PC-9 (cell line): Measurements from ENCODE around the gene YPEL3. TPM values are rescaled to one million over a fixed set of nuclear protein-coding genes. Genes with fewer than 3 reads are reported as not detected.
A peak's percentile ranks its signal among the peaks of the same experiment; 100 is the strongest.

Experiments
- BruUV-seq: library from RNA; stranded (reverse); fragments of 400-500 nt; replicated peaks from 2 replicates; lab custom pipeline; 2021; lab: Mats Ljungman, UMichigan
- CTCF ChIA-PET: fragments of 300-600 bp; sonication (Branson Sonifier 250); formaldehyde crosslinking; loops from one replicate; lab custom pipeline; 2022; ENCODE audit warnings: antibody characterized with exemption; lab: Charles Lee
- POLR2A ChIA-PET: fragments of 300-600 bp; sonication (Branson Sonifier 250); formaldehyde crosslinking; loops from one replicate; lab custom pipeline; 2022; ENCODE audit warnings: antibody characterized with exemption; ENCODE audit not compliant: unreplicated experiment; lab: Charles Lee
- DNase-seq, 2 experiments: peaks; one replicate each; pipeline versions ENCODE4 v3.0.0 to v3.0.0-alpha.2; 2015 to 2022; ENCODE audit warnings: mixed read lengths in 1 of 2
- H2AFZ ChIP-seq: fragments of 200-600 bp; sonication (generic); 2 replicates; pipeline ENCODE4 v1.8.1; 2017; ENCODE audit warnings: antibody characterized with exemption
- H3F3A ChIP-seq: fragments of 200-600 bp; sonication (generic); 2 replicates; pipeline ENCODE4 v1.8.1; 2017; ENCODE audit warnings: antibody characterized with exemption, mild to moderate bottlenecking, low read depth; ENCODE audit not compliant: insufficient read depth
- H3K27ac ChIP-seq: fragments of 200-600 bp; sonication (generic); 2 replicates; pipeline ENCODE4 v1.6.1; 2016; ENCODE audit warnings: mixed run types
- H3K27me3 ChIP-seq: fragments of 200-600 bp; sonication (generic); 2 replicates; pipeline ENCODE4 v1.6.1; 2016; ENCODE audit warnings: low read depth, mixed run types; ENCODE audit not compliant: insufficient read depth
- H3K36me3 ChIP-seq: fragments of 200-600 bp; sonication (generic); 2 replicates; pipeline ENCODE4 v1.6.1; 2016; ENCODE audit warnings: low read depth, mixed run types
- H3K4me1 ChIP-seq: fragments of 200-600 bp; sonication (generic); replicated peaks from 2 replicates; pipeline ENCODE4 v1.6.1; 2016; ENCODE audit warnings: mixed run types; ENCODE audit not compliant: insufficient read depth
- H3K4me2 ChIP-seq: fragments of 200-600 bp; sonication (generic); 2 replicates; pipeline ENCODE4 v1.6.1; 2017; ENCODE audit warnings: mixed run types
- H3K4me3 ChIP-seq: fragments of 200-600 bp; sonication (generic); 2 replicates; pipeline ENCODE4 v1.6.1; 2016; ENCODE audit warnings: mixed run types
- H3K79me2 ChIP-seq: fragments of 200-600 bp; sonication (generic); 2 replicates; pipeline ENCODE4 v1.6.1; 2017; ENCODE audit warnings: low read depth, mixed run types
- H3K9me2 ChIP-seq: fragments of 200-600 bp; sonication (generic); 2 replicates; pipeline ENCODE4 v1.8.1; 2017; ENCODE audit warnings: mild to moderate bottlenecking; ENCODE audit not compliant: insufficient read depth
- H3K9me3 ChIP-seq: fragments of 200-600 bp; sonication (generic); 2 replicates; pipeline ENCODE4 v1.8.1; 2016; ENCODE audit warnings: low read depth; ENCODE audit not compliant: insufficient read depth
- H4K20me1 ChIP-seq: fragments of 200-600 bp; sonication (generic); 2 replicates; pipeline ENCODE4 v1.8.1; 2017; ENCODE audit not compliant: insufficient read depth
- EZH2 ChIP-seq: fragments of 200-600 bp; sonication (generic); IDR thresholded peaks from 2 replicates; pipeline ENCODE4 v1.8.0; 2017; ENCODE audit warnings: antibody characterized with exemption, low read depth
- intact Hi-C: fragments of 100-400 bp; cut with micrococcal nuclease; formaldehyde crosslinking; loops from one replicate; pipeline ENCODE4 v1.10.0; 2022; ENCODE audit not compliant: unreplicated experiment
- total RNA-seq: library from RNA; stranded (reverse); gene quantifications from 2 replicates; pipeline ENCODE4 v1.2.3, GENCODE V29; 2021
- TF ChIP-seq, protein P1 (sequence below): fragments of 200-600 bp; sonication (generic); conservative IDR thresholded peaks from 2 replicates; pipeline ENCODE4 v1.6.1; 2017; ENCODE audit warnings: mixed run types, antibody characterized with exemption, mild to moderate bottlenecking, moderate library complexity

YPEL3 gene
- total RNA-seq, 1 experiment from 2014 or later, result 129 TPM

DNA sequence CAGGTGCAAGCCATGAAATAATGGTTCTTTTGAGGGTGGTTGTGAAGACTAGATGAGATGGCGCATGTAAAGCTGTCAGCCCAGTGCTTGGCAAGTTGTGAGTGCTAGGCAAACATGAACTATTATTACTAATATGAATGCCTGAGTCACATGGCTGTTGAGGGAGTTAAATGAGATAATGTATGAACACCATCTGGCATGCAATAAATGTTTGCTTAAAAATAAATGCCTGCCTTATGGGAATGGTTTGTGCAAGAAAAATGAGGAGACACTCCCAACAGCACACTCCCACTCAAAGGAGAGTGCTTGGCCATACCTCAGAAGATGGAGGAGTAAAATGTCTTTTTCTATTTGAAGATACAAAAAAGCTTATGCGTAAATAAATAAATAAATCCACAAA lies 23.4 kb upstream of the YPEL3 start:
- no peaks in the 10 kb centered on the region for H3K27me3 ChIP-seq
- BruUV-seq, result no TSS peak
- TF ChIP-seq EZH2, result no peak
- TF ChIP-seq, protein P1, sequence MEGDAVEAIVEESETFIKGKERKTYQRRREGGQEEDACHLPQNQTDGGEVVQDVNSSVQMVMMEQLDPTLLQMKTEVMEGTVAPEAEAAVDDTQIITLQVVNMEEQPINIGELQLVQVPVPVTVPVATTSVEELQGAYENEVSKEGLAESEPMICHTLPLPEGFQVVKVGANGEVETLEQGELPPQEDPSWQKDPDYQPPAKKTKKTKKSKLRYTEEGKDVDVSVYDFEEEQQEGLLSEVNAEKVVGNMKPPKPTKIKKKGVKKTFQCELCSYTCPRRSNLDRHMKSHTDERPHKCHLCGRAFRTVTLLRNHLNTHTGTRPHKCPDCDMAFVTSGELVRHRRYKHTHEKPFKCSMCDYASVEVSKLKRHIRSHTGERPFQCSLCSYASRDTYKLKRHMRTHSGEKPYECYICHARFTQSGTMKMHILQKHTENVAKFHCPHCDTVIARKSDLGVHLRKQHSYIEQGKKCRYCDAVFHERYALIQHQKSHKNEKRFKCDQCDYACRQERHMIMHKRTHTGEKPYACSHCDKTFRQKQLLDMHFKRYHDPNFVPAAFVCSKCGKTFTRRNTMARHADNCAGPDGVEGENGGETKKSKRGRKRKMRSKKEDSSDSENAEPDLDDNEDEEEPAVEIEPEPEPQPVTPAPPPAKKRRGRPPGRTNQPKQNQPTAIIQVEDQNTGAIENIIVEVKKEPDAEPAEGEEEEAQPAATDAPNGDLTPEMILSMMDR, result no peak
- H3K79me2 ChIP-seq, result no peaks in the 10 kb centered on the region
- no peaks in the 10 kb centered on the region for H3K9me2 ChIP-seq
- POLR2A ChIA-PET, result no interaction called here
- H3K9me3 ChIP-seq, result no peaks in the 10 kb centered on the region
- DNase-seq, result no peak
- peaks cover 39% of the 10 kb centered on the region for H3F3A ChIP-seq
- CTCF ChIA-PET, result no interaction called here
- H2AFZ ChIP-seq, result no peak overlapping the region
- peaks cover 43% of the 10 kb centered on the region for H3K4me1 ChIP-seq
- H3K36me3 ChIP-seq, result no peaks in the 10 kb centered on the region
- intact Hi-C loops, result no loop called here
- no peak overlapping the region for H3K4me2 ChIP-seq
- H3K27ac ChIP-seq, result no peak overlapping the region
- H4K20me1 ChIP-seq, result peaks cover 3% of the 10 kb centered on the region; the same call in 1 of the 2 replicates
- H3K4me3 ChIP-seq, result no peak overlapping the region

DNA sequence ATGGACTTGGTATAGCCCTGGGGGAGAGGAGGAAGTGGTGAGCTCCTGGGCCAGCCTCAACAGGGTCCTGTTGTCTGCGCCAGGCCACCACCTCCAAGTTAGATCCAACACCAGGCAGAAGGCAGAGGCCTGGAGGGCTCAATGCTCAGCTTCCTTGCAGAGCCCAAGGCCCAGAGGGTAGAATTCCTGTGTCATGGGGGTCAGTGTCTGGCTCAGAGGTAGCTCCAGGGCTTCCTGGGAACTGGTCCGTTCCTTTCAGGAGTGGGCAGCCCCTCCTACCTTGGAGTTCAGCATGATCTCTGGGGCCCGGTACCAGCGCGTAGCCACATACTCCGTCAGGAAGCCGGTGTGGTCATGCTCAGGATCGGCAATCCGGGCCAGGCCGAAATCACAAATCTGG lies 21.8 kb upstream of the YPEL3 start:
- BruUV-seq, result no TSS peak
- H3K4me1 ChIP-seq, result peaks cover 48% of the 10 kb centered on the region
- H3K27me3 ChIP-seq, result no peaks in the 10 kb centered on the region
- ChIA-PET POLR2A (interaction anchor here (0.5 kb wide), 1 partner anchor 21 kb away, joined by 3 read pairs; no protein-coding TSS in a partner anchor), CTCF (no interaction called here)
- no peak for TF ChIP-seq EZH2
- TF ChIP-seq, protein P1, result no peak
- H3K9me3 ChIP-seq, result no peaks in the 10 kb centered on the region
- H3K36me3 ChIP-seq, result no peaks in the 10 kb centered on the region
- no peak overlapping the region for H3K4me3 ChIP-seq
- no peaks in the 10 kb centered on the region for H3K79me2 ChIP-seq
- H3K4me2 ChIP-seq, result no peak overlapping the region
- peaks cover 47% of the 10 kb centered on the region for H3F3A ChIP-seq
- intact Hi-C loops, result no loop called here
- no peak for DNase-seq
- H3K9me2 ChIP-seq, result no peaks in the 10 kb centered on the region
- H2AFZ ChIP-seq, result no peak overlapping the region
- no peak overlapping the region for H3K27ac ChIP-seq
- H4K20me1 ChIP-seq, result peaks cover 3% of the 10 kb centered on the region; the same call in 1 of the 2 replicates

DNA sequence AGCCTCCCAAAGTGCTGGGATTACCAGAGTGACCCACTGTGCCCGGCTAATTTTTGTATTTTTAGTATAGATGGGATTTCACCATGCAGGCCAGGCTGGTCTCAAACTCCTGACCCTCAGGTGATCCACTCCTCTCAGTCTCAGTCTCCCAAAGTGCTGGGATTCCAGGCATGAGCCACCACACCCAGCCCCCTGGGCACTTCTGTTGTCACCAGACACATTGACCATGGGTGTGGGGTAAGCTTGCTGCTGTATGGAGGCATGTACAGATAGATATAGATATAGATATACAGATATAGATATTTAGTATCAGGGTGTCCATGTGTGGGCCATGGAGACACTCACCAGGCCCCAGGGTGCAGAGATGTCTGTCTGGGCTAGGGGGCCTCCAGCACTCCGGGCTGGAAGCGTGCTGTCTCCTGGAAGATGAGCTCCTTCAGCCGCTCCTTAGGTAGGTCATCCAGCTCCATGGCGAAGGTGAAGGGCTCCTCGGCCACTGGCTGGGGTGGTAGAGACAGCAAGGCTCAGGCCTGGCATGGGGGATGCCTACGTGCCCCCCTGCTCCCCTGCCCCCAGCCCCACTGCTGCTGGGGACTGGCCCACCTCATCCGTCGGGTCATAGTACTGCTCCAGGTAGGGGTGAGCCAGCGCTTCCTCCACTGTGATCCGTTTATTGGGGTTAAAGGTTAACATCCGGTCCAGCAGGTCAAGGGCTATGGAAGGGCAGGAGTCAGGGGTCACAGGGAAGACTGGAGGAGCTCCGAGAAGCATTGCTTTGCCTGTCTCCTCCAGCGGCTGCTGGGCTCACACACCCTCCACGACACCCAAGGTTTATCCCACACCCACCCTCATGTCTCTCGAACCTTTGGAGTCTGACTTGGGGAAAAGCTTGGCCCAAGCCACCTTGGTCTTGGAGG lies 20.5 kb upstream of the YPEL3 start:
- intact Hi-C loops, result no loop called here
- CTCF ChIA-PET, result interaction anchor here (1.7 kb wide), 1 partner anchor 25 kb away, joined by 8 read pairs; the partner anchor contains the start of gene TBX6
- 0 out of 2 replicates have a peak overlapping the region, but pooled peaks have one; percentile 48 for H3K4me2 ChIP-seq
- TF ChIP-seq EZH2, result no peak
- TF ChIP-seq, protein P1, result no peak
- no peak overlapping the region for H2AFZ ChIP-seq
- H3K9me3 ChIP-seq, result no peaks in the 10 kb centered on the region
- no peaks in the 10 kb centered on the region for H3K9me2 ChIP-seq
- H3K36me3 ChIP-seq, result no peaks in the 10 kb centered on the region
- H3F3A ChIP-seq, result peaks cover 46% of the 10 kb centered on the region
- H3K79me2 ChIP-seq, result no peaks in the 10 kb centered on the region
- DNase-seq, result no peak
- no TSS peak for BruUV-seq
- peaks cover 3% of the 10 kb centered on the region; the same call in 1 of the 2 replicates for H4K20me1 ChIP-seq
- peaks cover 50% of the 10 kb centered on the region for H3K4me1 ChIP-seq
- POLR2A ChIA-PET, result interaction anchor here (0.5 to 0.6 kb wide), 3 partner anchors 12 to 169 kb away, joined by 3 to 9 read pairs (median 3); no protein-coding TSS in a partner anchor
- no peak overlapping the region for H3K4me3 ChIP-seq
- H3K27me3 ChIP-seq, result no peaks in the 10 kb centered on the region
- no peak overlapping the region for H3K27ac ChIP-seq
